Colonic mucosa (tissue), 4 donors: ENCODE results near the gene RBM20. TPM values are rescaled to one million over a fixed set of nuclear protein-coding genes. Genes with fewer than 3 reads are reported as not detected.

Experiments
- DNase-seq: peaks from one replicate; pipeline ENCODE4 v3.0.0-alpha.2; 2020
- H3K27ac ChIP-seq: fragments of 200-600 bp; one replicate; pipeline ENCODE4 v1.8.0; 2021
- H3K27me3 ChIP-seq: fragments of 200-600 bp; one replicate; pipeline ENCODE4 v1.8.0; 2021
- H3K36me3 ChIP-seq: fragments of 200-600 bp; one replicate; pipeline ENCODE4 v1.8.0; 2021
- H3K4me1 ChIP-seq: fragments of 200-600 bp; one replicate; pipeline ENCODE4 v1.8.0; 2021; ENCODE audit warnings: mild to moderate bottlenecking
- H3K4me3 ChIP-seq: fragments of 200-600 bp; one replicate; pipeline ENCODE4 v1.8.0; 2021
- H3K9ac ChIP-seq, 2 donors: one replicate each; pipeline ENCODE4 v1.7.0; 2013; ENCODE audit warnings: control low read depth in 2 of 2, low read depth in 2 of 2, low read length in 2 of 2
- H3K9me3 ChIP-seq: fragments of 200-600 bp; one replicate; pipeline ENCODE4 v1.8.0; 2021
- intact Hi-C: fragments of 100-400 bp; cut with DNase I; formaldehyde crosslinking; loops from one replicate; pipeline ENCODE4 v1.14.1; 2022
- total RNA-seq, 2 donors: library from RNA; stranded (reverse); fragmentation: NEBNext Ultra II Directional in 1 of 2; extraction: Animal tissue kit (Norgen Biotek cat#: 25700) in 1 of 2; gene quantifications; one replicate each; pipeline ENCODE4 v1.2.1, GENCODE V29; 2021
- TF ChIP-seq, protein P1 (sequence below): fragments of 200-600 bp; IDR thresholded peaks from one replicate; pipeline ENCODE4 v1.8.0; 2022; ENCODE audit warnings: antibody characterized with exemption, mild to moderate bottlenecking
- donor health status: healthy.
- donor health status: DM: no; HTN: no; CAD: no.
- donor health status: DM: no; HTN: no; CAD: no.

The RBM20 gene
- total RNA-seq, 2 donors from 2014 or later, result 0.49 to 0.80 TPM

DNA sequence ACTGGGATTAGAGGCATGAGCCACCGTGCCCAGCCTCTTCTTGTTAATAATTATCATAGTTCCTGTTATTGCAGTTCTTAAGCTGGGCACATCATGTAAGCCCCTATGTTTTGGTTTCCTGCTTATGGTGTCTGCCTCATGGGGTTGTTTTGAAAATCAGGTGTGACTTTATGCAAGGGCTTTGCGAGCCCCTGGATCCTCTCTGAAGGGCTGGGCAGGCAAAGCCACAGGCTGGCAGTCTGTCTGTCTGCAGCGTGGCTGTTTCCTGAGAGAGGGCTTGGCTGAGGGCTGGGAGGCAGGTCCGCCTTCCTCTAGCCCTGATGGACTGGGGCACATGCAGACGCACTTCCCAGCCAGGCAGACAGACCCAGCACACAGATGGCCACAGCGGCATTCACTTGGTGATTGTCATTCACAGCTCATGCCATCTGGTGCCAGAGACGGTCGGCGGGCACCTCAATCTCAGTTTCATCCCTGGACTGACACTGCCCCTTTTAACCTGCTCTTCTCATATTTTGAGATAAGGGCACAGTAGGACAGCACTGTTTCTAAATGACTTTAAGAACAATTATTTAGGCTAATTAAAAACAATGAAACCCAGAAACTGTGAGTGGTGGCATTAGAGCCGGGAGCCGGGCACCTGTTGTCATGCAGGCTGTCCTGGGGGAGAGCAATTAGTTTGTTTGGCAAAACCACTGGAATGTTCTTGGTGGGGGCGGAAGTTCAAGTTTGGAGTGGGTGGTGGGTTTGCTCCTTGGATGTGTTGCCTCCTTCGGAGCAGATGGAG, 35.5 kb downstream of the RBM20 start:
- intact Hi-C loops, result loop anchor here (5.0 kb wide), 1 partner anchor 67 kb away; no protein-coding TSS in a partner anchor
- Histone ChIP-seq H3K9me3 (no peaks in the 10 kb centered on the region), H3K9ac (no peak overlapping the region), H3K36me3 (no peaks in the 10 kb centered on the region), H3K27me3 (no peaks in the 10 kb centered on the region), H3K4me1 (no peaks in the 10 kb centered on the region), H3K4me3 (no peak overlapping the region), H3K27ac (no peak overlapping the region)
- TF ChIP-seq, protein P1, sequence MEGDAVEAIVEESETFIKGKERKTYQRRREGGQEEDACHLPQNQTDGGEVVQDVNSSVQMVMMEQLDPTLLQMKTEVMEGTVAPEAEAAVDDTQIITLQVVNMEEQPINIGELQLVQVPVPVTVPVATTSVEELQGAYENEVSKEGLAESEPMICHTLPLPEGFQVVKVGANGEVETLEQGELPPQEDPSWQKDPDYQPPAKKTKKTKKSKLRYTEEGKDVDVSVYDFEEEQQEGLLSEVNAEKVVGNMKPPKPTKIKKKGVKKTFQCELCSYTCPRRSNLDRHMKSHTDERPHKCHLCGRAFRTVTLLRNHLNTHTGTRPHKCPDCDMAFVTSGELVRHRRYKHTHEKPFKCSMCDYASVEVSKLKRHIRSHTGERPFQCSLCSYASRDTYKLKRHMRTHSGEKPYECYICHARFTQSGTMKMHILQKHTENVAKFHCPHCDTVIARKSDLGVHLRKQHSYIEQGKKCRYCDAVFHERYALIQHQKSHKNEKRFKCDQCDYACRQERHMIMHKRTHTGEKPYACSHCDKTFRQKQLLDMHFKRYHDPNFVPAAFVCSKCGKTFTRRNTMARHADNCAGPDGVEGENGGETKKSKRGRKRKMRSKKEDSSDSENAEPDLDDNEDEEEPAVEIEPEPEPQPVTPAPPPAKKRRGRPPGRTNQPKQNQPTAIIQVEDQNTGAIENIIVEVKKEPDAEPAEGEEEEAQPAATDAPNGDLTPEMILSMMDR, result no peak
- DNase-seq, result no peak

DNA sequence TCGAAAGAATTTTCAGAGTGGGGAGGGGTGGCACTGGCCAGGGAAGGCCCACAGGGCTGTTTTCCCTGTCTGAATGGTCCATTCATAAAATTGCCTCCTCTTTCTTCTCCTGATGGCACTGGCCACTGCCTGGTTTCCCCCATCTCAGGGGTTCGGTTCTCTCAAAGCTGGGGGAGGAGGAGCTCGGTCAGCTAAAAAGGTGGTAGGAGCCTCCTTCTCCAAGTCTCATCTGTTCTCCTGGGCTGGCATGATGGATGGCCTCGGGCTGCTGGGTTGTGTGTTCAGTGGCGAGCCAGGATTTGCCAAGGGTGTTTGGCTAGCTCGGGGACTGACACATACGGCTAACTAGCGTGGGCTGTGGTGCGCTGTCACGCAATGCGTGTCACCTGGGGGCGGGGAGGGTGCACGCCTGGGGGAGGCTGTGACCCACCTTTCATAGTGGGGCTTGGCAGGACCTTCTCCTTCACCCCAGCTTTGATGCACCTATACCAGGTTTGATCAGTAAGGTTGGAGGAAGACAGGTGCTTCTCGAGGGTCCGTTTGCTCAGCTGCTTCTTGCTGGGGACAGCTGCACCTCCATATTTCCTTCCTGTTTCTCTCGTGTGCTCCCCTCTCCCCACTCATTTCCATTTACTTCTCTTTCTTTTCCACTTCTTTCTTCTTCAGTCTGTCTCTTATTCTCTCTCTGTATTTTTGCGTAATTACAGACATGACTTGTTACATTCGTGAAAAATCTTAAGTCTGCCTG, 36.3 kb downstream of the RBM20 start:
- Histone ChIP-seq H3K9ac (no peak overlapping the region), H3K4me1 (no peaks in the 10 kb centered on the region), H3K36me3 (no peaks in the 10 kb centered on the region), H3K27ac (no peak overlapping the region), H3K4me3 (no peak overlapping the region), H3K9me3 (no peaks in the 10 kb centered on the region), H3K27me3 (no peaks in the 10 kb centered on the region)
- DNase-seq, result no peak
- TF ChIP-seq, protein P1, result no peak
- intact Hi-C loops, result loop anchor here (5.0 kb wide), 1 partner anchor 68 kb away; no protein-coding TSS in a partner anchor

DNA sequence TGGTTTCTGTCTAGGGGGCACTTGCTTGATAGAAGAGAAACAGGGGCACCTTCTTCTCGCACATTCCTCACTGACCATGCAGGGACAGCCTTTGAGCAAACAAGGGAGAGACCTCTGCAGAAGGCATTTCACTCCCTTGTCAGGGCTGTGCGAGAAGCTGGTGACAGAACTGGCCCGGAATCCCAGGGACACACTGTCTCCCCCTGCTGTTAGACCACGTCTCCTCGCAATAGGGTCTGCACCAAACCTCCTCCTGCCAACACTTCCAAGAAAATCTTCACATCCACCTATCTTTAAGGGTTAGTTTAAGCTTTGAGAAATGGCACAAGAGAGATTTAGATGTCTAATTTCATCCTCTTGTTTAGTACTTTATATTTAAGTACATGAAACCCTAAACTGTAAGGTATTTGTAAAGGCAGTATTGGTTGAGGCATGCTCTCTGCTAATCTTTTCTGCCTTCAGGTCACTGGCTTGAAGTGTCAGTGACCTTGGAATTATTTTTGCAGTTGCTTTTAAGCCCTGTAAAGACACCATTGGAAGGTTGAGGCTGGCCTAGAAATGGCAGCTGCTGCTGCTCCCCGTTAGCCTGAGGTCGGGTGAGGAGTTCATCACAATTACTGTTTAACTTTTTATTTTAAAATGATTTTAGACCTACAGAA, 37.0 kb downstream of the RBM20 start:
- H3K4me3 ChIP-seq, result no peak overlapping the region

DNA sequence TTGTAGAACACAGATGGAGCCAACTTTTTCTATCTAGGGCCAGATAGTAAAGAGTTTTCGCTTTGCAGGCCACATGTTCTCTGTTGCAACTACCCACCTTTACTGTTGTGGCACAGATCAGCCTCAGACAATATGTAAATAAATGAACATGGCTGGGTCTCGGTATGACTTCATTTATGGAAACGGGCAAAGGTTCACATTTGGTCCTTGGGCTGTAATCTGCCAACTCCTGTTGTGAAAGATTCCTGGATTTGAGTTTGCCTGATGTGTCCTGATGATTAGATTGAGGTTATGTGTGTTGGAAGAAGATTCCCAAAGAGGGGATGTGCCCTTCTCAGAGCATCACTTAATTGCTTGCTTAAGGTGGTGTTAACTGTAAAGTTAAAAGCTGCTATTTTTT, 38.2 kb downstream of the RBM20 start:
- Histone ChIP-seq H3K27ac (no peak overlapping the region), H3K4me1 (no peaks in the 10 kb centered on the region), H3K27me3 (no peaks in the 10 kb centered on the region), H3K9me3 (no peaks in the 10 kb centered on the region), H3K4me3 (no peak overlapping the region), H3K36me3 (no peaks in the 10 kb centered on the region), H3K9ac (no peak overlapping the region)
- intact Hi-C loops, result loop anchor here (5.0 kb wide), 1 partner anchor 70 kb away; no protein-coding TSS in a partner anchor
- TF ChIP-seq, protein P1, result no peak
- no peak for DNase-seq

More for the DNA sequence above, 37.0 kb downstream of the RBM20 start:
- H3K4me1 ChIP-seq, result no peaks in the 10 kb centered on the region
- H3K27ac ChIP-seq, result no peak overlapping the region
- DNase-seq, result peak; percentile 23
- H3K9ac ChIP-seq, result no peak overlapping the region
- TF ChIP-seq, protein P1, result peak; percentile 39
- intact Hi-C loops, result loop anchor here (5.0 kb wide), 1 partner anchor 69 kb away; no protein-coding TSS in a partner anchor
- no peaks in the 10 kb centered on the region for H3K36me3 ChIP-seq
- no peaks in the 10 kb centered on the region for H3K27me3 ChIP-seq
- H3K9me3 ChIP-seq, result no peaks in the 10 kb centered on the region

DNA sequence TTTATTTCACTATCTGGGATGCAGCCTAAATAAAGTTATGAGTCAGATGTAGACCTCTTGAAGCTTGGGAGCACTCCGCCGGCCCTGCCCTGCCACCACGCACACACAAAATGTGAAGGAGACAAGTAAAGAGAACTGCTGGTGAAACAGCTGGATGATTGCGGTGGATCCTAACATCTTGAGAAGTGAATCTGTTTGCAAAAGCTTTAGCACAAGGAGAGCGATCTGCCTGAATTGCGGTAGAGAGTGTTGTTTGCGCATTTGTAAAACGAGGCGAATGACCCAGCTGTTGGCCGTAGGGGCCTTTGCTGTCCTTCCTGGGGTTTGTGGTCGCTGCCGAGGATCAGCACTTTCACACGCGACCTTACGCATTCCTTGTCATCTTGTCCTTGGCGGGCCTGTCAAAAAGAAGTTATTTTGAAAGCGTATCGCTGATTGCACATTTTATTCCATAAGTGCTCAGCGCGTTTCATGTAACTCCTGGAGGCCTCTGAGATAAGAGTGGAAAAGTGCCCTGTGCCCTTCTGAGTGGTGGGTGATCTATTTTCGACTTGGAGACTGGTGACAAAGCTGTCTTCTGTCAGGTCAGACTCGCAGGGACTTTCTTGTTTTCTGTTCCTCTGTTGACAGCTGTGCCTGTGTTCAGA, 40.8 kb downstream of the RBM20 start:
- Histone ChIP-seq H3K4me3 (no peak overlapping the region), H3K27ac (no peak overlapping the region), H3K27me3 (no peaks in the 10 kb centered on the region), H3K36me3 (no peaks in the 10 kb centered on the region), H3K9ac (no peak overlapping the region), H3K4me1 (no peaks in the 10 kb centered on the region), H3K9me3 (no peaks in the 10 kb centered on the region)
- intact Hi-C loops, result loop anchor here (5.0 kb wide), 1 partner anchor 73 kb away; no protein-coding TSS in a partner anchor
- DNase-seq, result no peak
- TF ChIP-seq, protein P1, result no peak
